ENCODE data around the gene MYOG. TPM values are rescaled to one million over a fixed set of nuclear protein-coding genes. Genes with fewer than 3 reads are reported as not detected.

Gene MYOG
- total and polyA plus RNA-seq, 2 of the 13 experiments (the other 11 are each of a cell fraction or from before 2014, with no cell fraction given): not detected

- peak; percentile 35 for DNase-seq (ENCODE audit: low spot score)
- ChIA-PET POLR2A (no interaction called here), CTCF (ENCODE audit: low intra/inter-chr PET ratio, low total read pairs) (no interaction called here)
- no peak within 1 kb of the TSS for H3K9ac ChIP-seq (ENCODE audit: insufficient read depth, low read depth, low read length)
- H3K4me1 ChIP-seq (ENCODE audit: insufficient read depth, low read length): peaks cover 23% of the 10 kb centered on the region; the same call in 1 of the 2 replicates
- no peak within 1 kb of the TSS for H3K27ac ChIP-seq (ENCODE audit: extremely low read length, insufficient read depth, low read length)
- H3K4me3 ChIP-seq (replicated peaks in 1 of 3; ENCODE audit: insufficient read depth in 1 of 3, low read depth in 2 of 3, low read length in 3 of 3): peak within 1 kb of the TSS in 1 of 3 experiments; percentile 45; a peak in 2 of 6 replicates
- in situ Hi-C loops (cut with HindIII; ENCODE audit: extremely low pct_ligation_motif_present, low pct_unique_long_range_greater_than_20kb) (no loop called here), intact Hi-C loops (cut with micrococcal nuclease; ENCODE audit: unreplicated experiment) (no loop called here)
- H3K4me2 ChIP-seq (ENCODE audit: low read depth, low read length): peak within 1 kb of the TSS; percentile 54
- no peak within 1 kb of the TSS for H2AFZ ChIP-seq (ENCODE audit: low read length)
- WGBS (ENCODE audit: low lambda C conversion rate): 0% methylated on average over 8 of the region's 51 CpGs
- FAIRE-seq: no peak
- no peaks in the 10 kb centered on the region for H4K20me1 ChIP-seq (ENCODE audit: insufficient read depth, low read length)
- H3K36me3 ChIP-seq (replicated peaks in 1 of 2; ENCODE audit: control insufficient read depth in 1 of 2, insufficient read depth in 2 of 2, low read length in 2 of 2): no peaks in the 10 kb centered on the region
- H3K9me3 ChIP-seq (ENCODE audit: low read length): no peaks in the 10 kb centered on the region
- no TSS peak for BruUV-seq (replicated peaks)
- no peaks in the 10 kb centered on the region for H3K79me2 ChIP-seq (ENCODE audit: insufficient read depth, low read length)
- peak; percentile 96 for ATAC-seq
- peaks cover 7 to 30% of the 10 kb centered on the region in 2 experiments; a peak in 4 of 5 replicates for H3K27me3 ChIP-seq (ENCODE audit: control insufficient read depth in 1 of 2, insufficient read depth in 2 of 2, low read length in 2 of 2)
- TF ChIP-seq SIX1 (CRISPR knock-in tag; IDR thresholded peaks at IDR 0.05; ENCODE audit: borderline replicate concordance) (no peak), PTBP1 (IDR thresholded peaks at IDR 0.05; ENCODE audit: low read depth, low read length, poor library complexity, severe bottlenecking) (no peak), MXD4 (CRISPR knock-in tag; IDR thresholded peaks at IDR 0.05) (no peak), FOXA3 (CRISPR knock-in tag; IDR thresholded peaks at IDR 0.05) (no peak), NRL (CRISPR knock-in tag; IDR thresholded peaks at IDR 0.05; ENCODE audit: borderline replicate concordance) (peak; percentile 33; the same call in 1 of the 2 replicates), ZNF263 (CRISPR knock-in tag; IDR thresholded peaks at IDR 0.05) (peak; percentile 19; the same call in 1 of the 2 replicates), HNRNPLL (IDR thresholded peaks at IDR 0.05; ENCODE audit: low read depth, low read length, poor library complexity, severe bottlenecking) (peak; percentile 23), ZNF800 (CRISPR knock-in tag; IDR thresholded peaks at IDR 0.05) (peak; percentile 93), RAD21 (CRISPR knock-in tag; IDR thresholded peaks at IDR 0.05) (no peak), TFDP2 (CRISPR knock-in tag; IDR thresholded peaks at IDR 0.05) (peak; percentile 24; the same call in 1 of the 2 replicates), CAMTA2 (CRISPR knock-in tag; IDR thresholded peaks at IDR 0.05; ENCODE audit: borderline replicate concordance) (no peak), HNF4A (CRISPR knock-in tag; IDR thresholded peaks at IDR 0.05) (peak; percentile 29), LCORL (IDR thresholded peaks at IDR 0.05) (no peak), LCORL (CRISPR knock-in tag; IDR thresholded peaks at IDR 0.05) (no peak), CREB3 (CRISPR knock-in tag; IDR thresholded peaks at IDR 0.05) (no peak), ZSCAN31 (CRISPR knock-in tag; IDR thresholded peaks at IDR 0.05; ENCODE audit: low read depth) (no peak)
- TF ChIP-seq, protein P1, sequence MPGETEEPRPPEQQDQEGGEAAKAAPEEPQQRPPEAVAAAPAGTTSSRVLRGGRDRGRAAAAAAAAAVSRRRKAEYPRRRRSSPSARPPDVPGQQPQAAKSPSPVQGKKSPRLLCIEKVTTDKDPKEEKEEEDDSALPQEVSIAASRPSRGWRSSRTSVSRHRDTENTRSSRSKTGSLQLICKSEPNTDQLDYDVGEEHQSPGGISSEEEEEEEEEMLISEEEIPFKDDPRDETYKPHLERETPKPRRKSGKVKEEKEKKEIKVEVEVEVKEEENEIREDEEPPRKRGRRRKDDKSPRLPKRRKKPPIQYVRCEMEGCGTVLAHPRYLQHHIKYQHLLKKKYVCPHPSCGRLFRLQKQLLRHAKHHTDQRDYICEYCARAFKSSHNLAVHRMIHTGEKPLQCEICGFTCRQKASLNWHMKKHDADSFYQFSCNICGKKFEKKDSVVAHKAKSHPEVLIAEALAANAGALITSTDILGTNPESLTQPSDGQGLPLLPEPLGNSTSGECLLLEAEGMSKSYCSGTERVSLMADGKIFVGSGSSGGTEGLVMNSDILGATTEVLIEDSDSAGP (CRISPR knock-in tag; IDR thresholded peaks at IDR 0.05; ENCODE audit: borderline replicate concordance): peak; percentile 99
Measured at GRCh38 chr1:203127666-203128430, 42.0 kb upstream of the MYOG start, which contains the start of gene ADORA1. ADORA1 (plus strand) TSS chr1:203127726; CDS start chr1:203128842, 1,116 bp downstream.
